Epithelial cell of prostate (primary cell): ENCODE measurements around the gene SRP14.
"Not testable (repeated sequence)": the region's sequence is repeated elsewhere in the genome, so short reads cannot be mapped to it uniquely, and the experiment has no call there.

ENCODE experiments used
- DNase-seq: peaks from one replicate; pipeline ENCODE4 v3.0.0-alpha.2; 2011; ENCODE audit warnings: low read depth, low spot score
- H3K27ac ChIP-seq: fragments of 450-650 bp; 2 replicates; pipeline ENCODE4 v1.5.1; 2017; ENCODE audit warnings: mild to moderate bottlenecking

Gene SRP14

GRCh38 chr15:40032125-40032839 lies 6.7 kb downstream of the SRP14 start:
- no peak for DNase-seq
- no peak overlapping the region for H3K27ac ChIP-seq

GRCh38 chr15:40031300-40031699 lies 7.7 kb downstream of the SRP14 start:
- DNase-seq = no peak
- no peak overlapping the region for H3K27ac ChIP-seq

DNA sequence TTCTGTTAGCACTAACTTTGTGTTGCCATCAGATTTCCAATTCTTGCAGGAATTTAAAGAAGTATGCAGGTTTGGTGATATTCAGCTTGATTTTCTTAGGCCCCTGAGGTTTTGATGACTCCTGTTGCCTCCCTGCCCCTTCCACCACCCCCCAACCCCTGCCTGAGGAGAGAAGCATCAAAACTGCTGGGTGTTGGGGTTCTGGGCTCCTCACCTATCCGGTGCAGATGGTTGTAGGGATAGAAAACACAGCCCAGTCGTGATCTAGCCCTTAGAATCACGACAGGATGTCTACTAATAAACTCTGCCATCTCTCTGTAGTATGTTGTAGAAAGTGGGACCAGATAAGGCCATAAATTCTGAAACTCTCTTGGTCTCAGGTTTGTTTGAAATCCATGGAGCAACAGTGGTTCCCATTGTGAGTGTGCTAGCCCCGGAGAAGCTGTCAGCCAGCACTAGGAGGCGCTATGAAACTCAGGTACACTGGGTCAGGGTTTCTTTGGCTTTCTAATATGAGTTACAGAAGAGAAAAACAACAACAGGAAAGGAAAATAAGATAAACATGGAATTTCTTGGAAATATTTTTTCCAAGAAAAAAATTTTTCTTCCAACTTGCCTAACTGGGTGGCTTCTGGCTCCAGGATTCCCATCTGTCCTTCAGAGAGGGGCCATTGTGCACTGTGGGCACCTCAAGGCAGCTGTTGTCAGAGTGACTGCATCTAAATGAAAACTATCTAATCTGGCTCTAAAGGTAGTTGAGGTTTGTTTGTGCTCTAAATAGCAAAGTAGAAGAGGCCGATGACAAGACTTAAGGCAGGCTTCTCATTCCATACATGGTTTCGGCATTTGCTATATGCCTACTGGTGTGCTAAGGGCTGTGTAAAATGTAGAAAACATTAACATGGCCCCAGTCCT lies 8.7 kb downstream of the SRP14 start:
- DNase-seq = no peak
- no peak overlapping the region for H3K27ac ChIP-seq

GRCh38 chr15:40028853-40029252 lies 10.1 kb downstream of the SRP14 start:
- H3K27ac ChIP-seq = no peak overlapping the region
- DNase-seq = no peak

DNA sequence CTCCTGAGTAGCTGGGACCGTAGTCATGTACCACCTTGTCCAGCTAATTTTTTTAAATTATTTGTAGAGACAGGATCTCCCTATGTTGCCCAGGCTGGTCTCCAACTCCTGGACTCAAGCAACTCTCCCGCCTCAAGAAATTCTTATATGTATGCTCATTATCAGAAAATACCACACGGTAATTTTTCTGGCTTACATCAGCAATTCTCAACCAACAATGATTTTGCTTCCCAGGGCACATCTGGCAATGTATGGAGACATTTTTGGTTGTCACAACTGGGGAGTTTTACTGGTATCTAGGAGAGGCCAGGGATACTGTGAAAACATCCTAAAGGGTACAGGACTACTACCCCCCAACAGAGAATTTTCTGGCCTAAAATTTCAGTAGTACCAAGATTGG lies 10.8 kb downstream of the SRP14 start:
- no peak for DNase-seq
- H3K27ac ChIP-seq = no peak overlapping the region

DNA sequence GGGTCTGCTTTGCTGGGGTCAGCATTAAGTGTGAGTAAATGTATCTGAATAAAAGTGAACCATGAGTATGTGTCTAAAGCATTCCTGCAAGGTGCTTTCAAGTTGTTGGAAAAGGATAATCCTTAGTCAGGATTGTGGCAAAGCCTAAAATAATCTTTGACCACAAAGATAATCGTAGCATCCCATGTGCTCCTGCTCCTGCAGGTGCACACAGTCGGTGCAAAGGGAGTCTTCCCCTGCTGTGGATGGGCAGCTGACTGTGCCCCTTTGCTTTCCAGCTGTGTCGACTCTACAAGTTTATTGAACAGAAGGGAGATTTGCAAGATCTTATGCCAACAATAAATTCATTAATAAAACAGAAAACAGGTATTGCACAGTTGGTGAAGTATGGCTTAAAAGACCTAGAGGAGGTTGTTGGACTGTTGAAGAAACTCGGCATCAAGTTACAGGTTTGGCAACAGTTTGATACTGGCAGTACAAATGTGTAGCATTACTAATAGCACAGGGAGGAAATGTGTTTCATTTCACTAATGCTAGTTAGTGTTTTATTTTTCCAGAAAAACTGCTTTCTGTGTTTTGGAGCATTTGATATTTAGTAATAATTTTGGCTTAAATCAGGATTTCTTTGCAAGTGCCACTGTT lies 22.6 kb downstream of the SRP14 start:
- no peak overlapping the region for H3K27ac ChIP-seq
- no peak for DNase-seq

- no peak overlapping the region for H3K27ac ChIP-seq
Measured at GRCh38 chr15:40014390-40014789, 24.6 kb downstream of the SRP14 start.

GRCh38 chr15:40013372-40013771 lies 25.6 kb downstream of the SRP14 start:
- DNase-seq = not testable (repeated sequence)

More at GRCh38 chr15:40014390-40014789, 24.6 kb downstream of the SRP14 start:
- DNase-seq = no peak

GRCh38 chr15:40011303-40011702 lies 27.7 kb downstream of the SRP14 start:
- DNase-seq = no peak
- no peak overlapping the region for H3K27ac ChIP-seq

More at GRCh38 chr15:40013372-40013771, 25.6 kb downstream of the SRP14 start:
- H3K27ac ChIP-seq = not testable (repeated sequence)

GRCh38 chr15:40010686-40011085 lies 28.3 kb downstream of the SRP14 start:
- no peak overlapping the region for H3K27ac ChIP-seq
- DNase-seq = no peak

- H3K27ac ChIP-seq = no peak overlapping the region
- DNase-seq = no peak
Measured at GRCh38 chr15:40008061-40008765, 30.8 kb downstream of the SRP14 start.

DNA sequence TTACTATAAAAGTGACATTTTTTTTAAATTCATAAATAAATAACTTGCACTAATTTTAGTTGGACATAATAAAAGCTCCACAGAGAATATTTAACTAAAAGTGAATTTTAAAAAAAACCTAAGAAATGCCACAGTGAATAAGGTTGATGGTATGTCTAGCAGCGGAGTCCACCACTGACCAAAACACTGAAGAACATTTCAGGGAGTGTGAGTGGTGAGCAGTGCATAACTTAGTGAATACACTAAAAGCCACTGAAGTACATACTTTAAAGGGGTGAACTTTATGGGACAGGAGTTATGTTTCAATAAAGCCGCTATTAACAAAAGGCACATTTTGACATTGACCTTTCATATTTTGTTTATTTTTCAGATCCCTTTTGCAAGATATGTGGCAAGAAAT lies 32.3 kb downstream of the SRP14 start:
- DNase-seq = no peak
- H3K27ac ChIP-seq = no peak overlapping the region

GRCh38 chr15:40006003-40006402 lies 33.0 kb downstream of the SRP14 start:
- no peak overlapping the region for H3K27ac ChIP-seq
- DNase-seq = no peak

- no peak overlapping the region for H3K27ac ChIP-seq
- DNase-seq = no peak
Measured at GRCh38 chr15:40003116-40003916, 35.7 kb downstream of the SRP14 start.

- no peak for DNase-seq
- H3K27ac ChIP-seq = peak overlapping the region; percentile 4
Measured at GRCh38 chr15:40002295-40002694, 36.7 kb downstream of the SRP14 start.

GRCh38 chr15:39999538-40000200 lies 39.3 kb downstream of the SRP14 start:
- H3K27ac ChIP-seq = no peak overlapping the region
- DNase-seq = no peak

DNA sequence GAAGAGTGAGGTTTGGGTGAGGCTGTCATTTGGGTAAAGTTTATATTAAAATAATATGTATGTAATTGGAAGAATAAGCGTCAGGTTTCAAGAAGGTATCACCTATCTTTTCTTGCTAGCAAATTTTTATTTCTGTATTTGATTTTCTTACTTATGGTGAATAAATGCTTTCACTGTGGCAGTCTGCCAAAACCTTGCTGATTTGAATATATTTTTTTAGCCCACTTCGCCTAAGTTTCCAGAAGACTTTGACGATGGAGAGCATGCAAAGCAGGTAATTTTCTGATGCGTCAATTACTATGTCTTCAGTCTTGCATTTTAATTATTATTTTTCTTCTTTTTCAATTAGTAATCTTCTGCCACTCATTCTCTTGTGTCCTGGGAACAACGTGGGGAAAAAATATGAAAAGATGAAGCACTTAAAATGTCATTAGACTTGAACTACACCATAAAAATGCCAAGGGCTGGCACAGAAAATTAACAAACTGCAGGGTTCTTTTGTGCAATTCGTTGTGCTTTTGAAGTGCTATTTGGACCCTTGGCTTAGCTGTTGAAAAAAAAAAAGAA lies 40.4 kb downstream of the SRP14 start:
- DNase-seq = no peak
- no peak overlapping the region for H3K27ac ChIP-seq

GRCh38 chr15:39997639-39998038 lies 41.3 kb downstream of the SRP14 start:
- no peak for DNase-seq
- H3K27ac ChIP-seq = no peak overlapping the region

- H3K27ac ChIP-seq = no peak overlapping the region
- no peak for DNase-seq
Measured at GRCh38 chr15:39997031-39997430, 42.0 kb downstream of the SRP14 start.
